Breast epithelium (tissue), 4 donors: ENCODE results near the gene LIPG. TPM values are rescaled to one million over a fixed set of nuclear protein-coding genes. Genes with fewer than 3 reads are reported as not detected.

Experiments used
- DNase-seq, 2 donors: peaks; one replicate each; pipeline ENCODE4 v3.0.0-alpha.2; 2019; ENCODE audit warnings: low spot score in 2 of 2
- H3K27ac ChIP-seq, 2 donors: fragments of 200-600 bp; sonication (generic) in 1 of 2; one replicate each; pipeline ENCODE4 v1.5.1; 2016 to 2019; ENCODE audit warnings: mild to moderate bottlenecking in 1 of 2
- H3K27me3 ChIP-seq, 2 donors: fragments of 200-600 bp; sonication (generic) in 1 of 2; one replicate each; pipeline versions ENCODE4 v1.5.1 to v1.6.0; 2017 to 2019; ENCODE audit warnings: control low read depth in 1 of 2, mild to moderate bottlenecking in 1 of 2
- H3K36me3 ChIP-seq: fragments of 200-600 bp; one replicate; pipeline ENCODE4 v1.5.1; 2019
- H3K4me1 ChIP-seq, 2 donors: fragments of 200-600 bp; sonication (generic); one replicate each; pipeline ENCODE4 v1.5.1; 2016 to 2019; ENCODE audit warnings: control low read depth in 1 of 2
- H3K4me3 ChIP-seq, 3 donors: fragments of 200-600 bp; sonication (generic); 1 replicate in 2 of 3; 2 replicates in 1 of 3; pipeline ENCODE4 v1.5.1; 2016 to 2019; ENCODE audit warnings: mild to moderate bottlenecking in 3 of 3, moderate library complexity in 2 of 3
- H3K9me3 ChIP-seq, 2 donors: fragments of 200-600 bp; sonication (generic) in 1 of 2; one replicate each; pipeline ENCODE4 v1.5.1; 2016 to 2019; ENCODE audit warnings: control low read depth in 1 of 2
- CTCF ChIP-seq, 3 donors: fragments of 450-650 bp; IDR thresholded peaks; one replicate each; pipeline ENCODE4 v1.5.1; 2016 to 2017; ENCODE audit warnings: antibody characterized with exemption in 3 of 3, mild to moderate bottlenecking in 3 of 3, moderate library complexity in 3 of 3
- POLR2A ChIP-seq: fragments of 450-650 bp; IDR thresholded peaks from one replicate; pipeline ENCODE4 v1.6.1; 2016; ENCODE audit warnings: antibody characterized with exemption, mild to moderate bottlenecking, moderate library complexity
- POLR2AphosphoS5 ChIP-seq, 3 donors: sonication (generic); formaldehyde crosslinking; IDR thresholded peaks; one replicate each; pipeline ENCODE4 v1.6.1; 2017; ENCODE audit warnings: antibody characterized with exemption in 3 of 3
- intact Hi-C: fragments of 100-400 bp; cut with DNase I; formaldehyde crosslinking; loops from one replicate; pipeline ENCODE4 v1.15.1; 2023; ENCODE audit warnings: low total_unique reads
- total RNA-seq, 3 donors: library from RNA; depleted of rRNA; stranded (reverse); fragments of >200 nt; gene quantifications; one replicate each; pipeline ENCODE4 v1.1.0, GENCODE V29; 2016

The LIPG gene
- total RNA-seq, 3 donors from 2014 or later: 0.16 to 1.6 (median 0.44) TPM

GRCh38 chr18:49524951-49525350 is 36.9 kb upstream of the LIPG start:
- Histone ChIP-seq H3K27me3 (no peaks in the 10 kb centered on the region), H3K4me3 (no peak overlapping the region), H3K9me3 (no peaks in the 10 kb centered on the region), H3K36me3 (no peaks in the 10 kb centered on the region), H3K27ac (no peak overlapping the region), H3K4me1 (no peaks in the 10 kb centered on the region)
- intact Hi-C loops: no loop called here
- DNase-seq: no peak
- no peak for TF ChIP-seq POLR2A
- TF ChIP-seq CTCF (IDR thresholded peaks at IDR 0.05): no peak
- TF ChIP-seq POLR2AphosphoS5 (IDR thresholded peaks at IDR 0.05): no peak

- Histone ChIP-seq H3K4me1 (no peaks in the 10 kb centered on the region), H3K27me3 (no peaks in the 10 kb centered on the region), H3K36me3 (no peaks in the 10 kb centered on the region), H3K4me3 (no peak overlapping the region), H3K9me3 (no peaks in the 10 kb centered on the region), H3K27ac (no peak overlapping the region)
- intact Hi-C loops: no loop called here
- no peak for DNase-seq
- TF ChIP-seq CTCF (IDR thresholded peaks at IDR 0.05): no peak
- TF ChIP-seq POLR2AphosphoS5 (IDR thresholded peaks at IDR 0.05): no peak
- no peak for TF ChIP-seq POLR2A
These were observed 35.9 kb upstream of the LIPG start for GRCh38 chr18:49525981-49526380.

- H3K27me3 ChIP-seq: no peaks in the 10 kb centered on the region
- TF ChIP-seq CTCF (IDR thresholded peaks at IDR 0.05): no peak
- TF ChIP-seq POLR2A: no peak
- TF ChIP-seq POLR2AphosphoS5 (IDR thresholded peaks at IDR 0.05): no peak
- no peaks in the 10 kb centered on the region for H3K9me3 ChIP-seq
- no peak for DNase-seq
- H3K4me1 ChIP-seq: no peaks in the 10 kb centered on the region
- intact Hi-C loops: no loop called here
- no peaks in the 10 kb centered on the region for H3K36me3 ChIP-seq
- no peak overlapping the region for H3K27ac ChIP-seq
- no peak overlapping the region for H3K4me3 ChIP-seq
These were observed 34.1 kb upstream of the LIPG start for GRCh38 chr18:49527631-49528327.

- no peak overlapping the region for H3K27ac ChIP-seq
- TF ChIP-seq POLR2AphosphoS5 (IDR thresholded peaks at IDR 0.05): no peak
- no peak for TF ChIP-seq CTCF (IDR thresholded peaks at IDR 0.05)
- no peak for TF ChIP-seq POLR2A
- H3K36me3 ChIP-seq: no peaks in the 10 kb centered on the region
- no peak for DNase-seq
- H3K27me3 ChIP-seq: no peaks in the 10 kb centered on the region
- intact Hi-C loops: no loop called here
- no peak overlapping the region for H3K4me3 ChIP-seq
- H3K4me1 ChIP-seq: no peaks in the 10 kb centered on the region
- no peaks in the 10 kb centered on the region for H3K9me3 ChIP-seq
These were observed 32.3 kb upstream of the LIPG start for GRCh38 chr18:49529596-49529995.

- no peaks in the 10 kb centered on the region for H3K27me3 ChIP-seq
- no peak overlapping the region for H3K27ac ChIP-seq
- no peak for DNase-seq
- no peaks in the 10 kb centered on the region for H3K36me3 ChIP-seq
- TF ChIP-seq POLR2A: no peak
- TF ChIP-seq POLR2AphosphoS5 (IDR thresholded peaks at IDR 0.05): no peak
- TF ChIP-seq CTCF (IDR thresholded peaks at IDR 0.05): no peak
- no peaks in the 10 kb centered on the region for H3K4me1 ChIP-seq
- intact Hi-C loops: no loop called here
- H3K4me3 ChIP-seq: no peak overlapping the region
- H3K9me3 ChIP-seq: no peaks in the 10 kb centered on the region
These were observed 30.1 kb upstream of the LIPG start for GRCh38 chr18:49531678-49532153.
